GM21576 (cell line): Measurements from ENCODE around the gene UCP1.
"Not testable (repeated sequence)": the region's sequence is repeated elsewhere in the genome, so short reads cannot be mapped to it uniquely, and the experiment has no call there.

Experiments
- ATAC-seq: cut with Tn5 transposase; IDR thresholded peaks from one replicate; pipeline ENCODE4 v1.9.1; 2021; ENCODE audit warnings: mild to moderate bottlenecking, moderate library complexity; ENCODE audit not compliant: unreplicated experiment

Gene UCP1

DNA sequence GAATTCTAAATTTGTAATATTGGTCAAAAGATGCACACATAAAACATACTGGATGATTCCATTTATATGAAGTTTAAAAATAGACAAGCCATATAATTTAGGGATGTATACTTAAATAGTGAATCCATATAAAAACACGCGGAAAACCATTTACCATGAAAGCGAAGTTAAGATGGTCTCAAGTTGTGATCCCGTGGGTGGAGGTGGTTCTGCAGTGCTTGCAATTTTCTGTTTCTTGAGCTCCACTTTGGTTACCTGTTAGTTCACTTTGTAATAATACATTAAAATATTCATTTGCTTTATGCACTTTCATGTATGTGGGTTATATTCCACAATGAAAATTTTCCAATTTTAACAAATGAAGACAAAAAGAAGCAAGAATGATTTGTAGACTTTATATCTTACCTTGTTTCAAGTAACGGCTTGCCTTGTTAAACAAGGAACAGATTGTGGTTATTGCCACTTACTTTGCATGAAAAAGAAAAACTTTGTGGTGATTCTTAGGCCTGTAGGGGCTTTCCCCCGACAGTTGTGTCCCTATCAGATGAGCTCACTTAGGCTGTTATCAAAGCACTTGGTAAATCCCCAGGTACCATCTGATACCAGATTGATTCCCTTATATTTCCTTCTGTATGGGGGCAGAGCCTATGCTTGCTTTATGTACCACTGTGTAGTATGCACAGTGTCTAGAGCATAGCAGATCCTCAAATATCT lies 12.2 kb downstream of the UCP1 start:
- peak; percentile 100 for ATAC-seq

DNA sequence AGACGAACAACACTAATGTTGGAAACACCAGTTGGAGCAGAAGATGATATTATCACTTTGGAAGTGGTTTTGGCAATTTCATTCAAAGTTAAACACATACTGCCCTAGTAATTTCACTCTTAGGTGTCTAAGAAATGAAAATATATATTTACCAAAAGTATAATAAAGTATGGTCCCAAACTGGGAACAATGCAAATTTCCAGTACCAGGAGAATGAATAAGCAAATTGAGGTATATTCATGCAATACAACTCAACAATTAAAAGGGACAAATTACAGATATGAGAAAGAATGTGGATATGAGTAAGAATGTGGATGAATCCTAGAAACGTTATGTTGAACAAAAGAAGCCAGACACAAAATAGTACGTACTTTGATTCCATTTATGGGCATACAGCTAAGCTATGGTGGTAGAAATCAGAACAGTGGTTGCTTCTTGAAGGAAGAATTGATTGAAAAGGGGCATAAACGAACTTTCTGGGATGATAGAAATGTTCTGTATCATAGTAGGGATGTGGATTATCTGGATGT lies 34.7 kb downstream of the UCP1 start:
- ATAC-seq, result no peak

DNA sequence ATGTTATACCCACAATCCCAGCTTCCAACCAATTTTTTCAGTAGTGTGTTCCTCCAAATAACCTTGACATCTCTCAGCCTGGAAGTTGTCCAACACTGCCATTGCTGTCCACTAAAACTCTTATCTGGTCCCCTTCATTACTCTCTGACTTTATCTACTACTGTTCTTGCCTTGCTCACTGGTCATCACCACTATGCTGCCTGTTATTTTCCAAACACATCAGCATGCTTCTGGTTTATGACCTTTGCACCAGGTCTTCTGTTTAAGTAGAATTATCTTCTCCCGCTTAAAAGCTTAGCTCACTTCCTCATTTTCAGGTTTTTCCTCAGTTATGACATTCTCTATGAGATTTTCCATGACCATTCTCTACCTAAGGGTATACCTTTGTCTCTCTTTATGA lies 39.3 kb downstream of the UCP1 start:
- no peak for ATAC-seq

DNA sequence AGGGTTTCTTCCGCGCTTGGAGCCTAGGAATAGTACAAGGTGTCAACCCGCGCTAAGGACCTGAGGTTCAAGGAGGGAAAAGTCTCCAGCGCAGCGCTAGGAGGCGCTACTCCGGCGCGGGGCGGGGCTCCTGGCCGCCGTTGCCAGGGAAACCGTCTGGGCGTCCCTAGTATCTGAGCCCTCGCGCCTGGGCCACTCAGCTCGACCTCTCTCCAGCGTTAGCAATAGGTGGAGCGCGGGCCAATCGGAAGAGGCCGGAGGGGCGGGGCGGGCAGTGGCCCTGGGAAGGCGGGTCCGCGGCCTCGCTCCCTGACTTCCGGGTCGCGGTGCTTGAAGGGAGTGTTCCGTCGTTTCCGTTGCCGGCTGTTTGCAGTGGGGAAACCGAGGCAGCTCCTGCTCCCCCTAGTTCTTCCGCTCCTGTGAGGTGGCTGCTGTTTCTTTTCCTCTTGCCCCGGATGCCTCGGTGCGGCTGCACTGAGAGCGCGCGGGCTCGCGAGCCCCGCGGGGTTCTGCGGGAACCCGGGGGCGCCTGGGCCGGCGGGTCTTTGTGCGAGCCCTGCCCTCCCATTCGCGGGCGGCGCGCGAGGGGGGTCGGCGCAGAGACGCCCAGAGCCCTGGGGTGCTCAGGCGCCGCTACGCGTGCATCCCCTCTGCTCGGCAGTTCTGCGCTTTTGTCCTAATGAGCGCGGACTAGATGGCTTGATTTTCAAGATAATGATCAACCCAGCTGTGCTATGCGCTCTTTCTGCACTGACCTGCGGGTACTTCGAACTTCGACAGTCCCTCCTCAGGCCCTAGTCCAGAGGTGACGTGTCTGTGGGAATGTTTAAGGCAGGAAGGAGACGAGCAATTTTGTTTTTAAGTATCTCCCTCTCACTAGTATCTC lies 44.7 kb downstream of the UCP1 start, which contains the start of gene ELMOD2:
TSS of gene ELMOD2 (plus strand) at position 312 of the 886 bp plus-strand sequence. CDS start 1,261 bp downstream, outside the sequence.
- peak; percentile 100 for ATAC-seq

DNA sequence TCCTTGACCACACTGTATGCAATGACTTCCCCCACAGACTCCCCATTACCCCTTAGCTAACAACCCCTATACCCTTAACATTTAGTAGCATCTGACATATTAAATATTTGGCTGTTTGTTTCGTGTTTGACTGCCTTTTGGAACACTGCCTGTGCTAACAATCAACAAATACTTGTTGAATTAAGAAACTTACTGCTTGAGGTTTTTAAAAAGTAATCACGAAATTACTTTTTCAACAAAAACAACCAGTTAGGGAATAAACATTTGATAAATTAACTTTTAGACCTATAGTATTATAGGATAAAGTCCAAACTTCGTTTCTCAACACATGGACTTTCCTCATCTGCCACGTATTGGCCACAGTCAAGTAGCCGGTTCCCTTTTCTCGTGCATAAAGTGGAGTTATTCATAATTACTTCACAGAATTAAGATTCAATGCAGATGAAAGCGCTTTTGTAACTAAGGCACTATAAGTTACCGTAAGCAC lies 45.3 kb downstream of the UCP1 start:
- peak; percentile 8 for ATAC-seq

DNA sequence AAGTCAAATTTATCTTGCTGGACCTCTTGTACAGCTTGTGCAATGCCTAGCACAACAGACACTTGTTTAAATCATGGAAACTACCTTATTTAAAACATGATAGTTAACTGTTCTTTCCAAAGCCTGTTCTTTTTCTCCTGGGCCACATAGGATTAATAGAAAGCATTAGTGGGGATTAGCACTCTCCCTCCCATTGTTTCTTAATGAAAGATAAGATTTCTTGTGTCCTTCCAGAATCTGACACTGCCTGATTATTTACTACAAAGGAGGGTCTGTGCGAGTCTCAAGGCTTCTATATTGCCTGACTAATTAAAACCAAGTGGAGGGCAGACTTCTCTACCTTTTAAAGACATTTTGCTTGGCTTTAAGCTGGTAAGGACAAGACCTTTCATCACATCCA lies 53.3 kb downstream of the UCP1 start:
- no peak for ATAC-seq

DNA sequence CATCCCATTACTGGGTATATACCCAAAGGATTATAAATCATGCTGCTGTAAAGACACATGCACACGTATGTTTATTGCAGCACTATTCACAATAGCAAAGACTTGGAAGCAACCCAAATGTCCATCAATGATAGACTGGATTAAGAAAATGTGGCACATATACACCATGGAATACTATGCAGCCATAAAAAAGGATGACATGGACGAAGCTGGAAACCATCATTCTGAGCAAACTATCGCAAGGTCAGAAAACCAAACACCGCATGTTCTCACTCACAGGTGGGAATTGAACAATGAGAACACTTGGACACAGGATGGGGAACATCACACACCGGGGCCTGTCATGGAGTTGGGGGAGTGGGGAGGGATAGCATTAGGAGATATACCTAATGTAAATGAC lies 55.0 kb downstream of the UCP1 start:
- ATAC-seq, result not testable (repeated sequence)
